GM23338 (cell line): ENCODE measurements around the gene SPTBN4. TPM values are rescaled to one million over a fixed set of nuclear protein-coding genes. Genes with fewer than 3 reads are reported as not detected.

Source experiments
- ATAC-seq: fragments of 200-7000 bp; cut with Tn5 transposase; 3 replicates; pipeline ENCODE4 v1.9.1; 2020
- DNase-seq: peaks from one replicate; pipeline ENCODE4 v3.0.0-alpha.2; 2015; ENCODE audit warnings: low spot score
- H2AFZ ChIP-seq: fragments of 200-600 bp; sonication (generic); 2 replicates; pipeline ENCODE4 v1.8.0; 2016; ENCODE audit warnings: antibody characterized with exemption, mild to moderate bottlenecking, moderate library complexity
- H3F3A ChIP-seq: fragments of 200-600 bp; sonication (generic); replicated peaks from 2 replicates; pipeline ENCODE4 v1.8.0; 2017; ENCODE audit warnings: antibody characterized with exemption, mixed run types, low read depth
- H3K27ac ChIP-seq: fragments of 200-600 bp; sonication (generic); 2 replicates; pipeline ENCODE4 v1.6.1; 2016; ENCODE audit warnings: low read depth
- H3K27me3 ChIP-seq: fragments of 200-600 bp; sonication (generic); 2 replicates; pipeline ENCODE4 v1.8.0; 2016; ENCODE audit warnings: mild to moderate bottlenecking, mixed run types, moderate library complexity; ENCODE audit not compliant: insufficient read depth
- H3K36me3 ChIP-seq: fragments of 200-600 bp; sonication (generic); 2 replicates; pipeline ENCODE4 v1.8.0; 2016; ENCODE audit warnings: mild to moderate bottlenecking; ENCODE audit not compliant: insufficient read depth
- H3K4me1 ChIP-seq: fragments of 200-600 bp; sonication (generic); 2 replicates; pipeline ENCODE4 v1.8.0; 2016; ENCODE audit warnings: mild to moderate bottlenecking, moderate library complexity; ENCODE audit not compliant: insufficient read depth
- H3K4me2 ChIP-seq: fragments of 200-600 bp; sonication (generic); 2 replicates; pipeline ENCODE4 v1.7.1; 2017; ENCODE audit warnings: mixed run types
- H3K4me3 ChIP-seq: fragments of 200-600 bp; sonication (generic); 2 replicates; pipeline ENCODE4 v1.6.1; 2016; ENCODE audit warnings: mixed run types
- H3K79me2 ChIP-seq: fragments of 200-600 bp; sonication (generic); replicated peaks from 2 replicates; pipeline ENCODE4 v1.8.0; 2017; ENCODE audit warnings: mild to moderate bottlenecking; ENCODE audit not compliant: insufficient read depth
- H3K9me2 ChIP-seq: fragments of 200-600 bp; sonication (generic); 2 replicates; pipeline ENCODE4 v1.8.0; 2017; ENCODE audit not compliant: insufficient read depth
- H4K20me1 ChIP-seq: fragments of 200-600 bp; sonication (generic); replicated peaks from 2 replicates; pipeline ENCODE4 v1.8.0; 2017; ENCODE audit warnings: mild to moderate bottlenecking; ENCODE audit not compliant: insufficient read depth
- H3K27ac Mint-ChIP-seq: 2 replicates; pipeline ENCODE4 v1.8.0; 2020; ENCODE audit warnings: inconsistent platforms, mild to moderate bottlenecking, moderate library complexity, mixed read lengths
- H3K27me3 Mint-ChIP-seq: 3 replicates; pipeline ENCODE4 v1.8.0; 2022; ENCODE audit warnings: low read depth, mild to moderate bottlenecking, moderate library complexity, mixed read lengths, inconsistent platforms; ENCODE audit not compliant: insufficient read depth, poor library complexity
- H3K36me3 Mint-ChIP-seq: 3 replicates; pipeline ENCODE4 v1.8.0; 2021; ENCODE audit warnings: low read depth, mild to moderate bottlenecking, inconsistent platforms, moderate library complexity, mixed read lengths
- H3K4me1 Mint-ChIP-seq: 3 replicates; pipeline ENCODE4 v1.8.0; 2020; ENCODE audit warnings: mild to moderate bottlenecking, inconsistent platforms, mixed read lengths
- H3K4me3 Mint-ChIP-seq: 3 replicates; pipeline ENCODE4 v1.8.0; 2021; ENCODE audit warnings: moderate library complexity, mild to moderate bottlenecking, inconsistent platforms, mixed read lengths
- H3K9me3 Mint-ChIP-seq: 3 replicates; pipeline ENCODE4 v1.8.0; 2020; ENCODE audit warnings: moderate library complexity, mild to moderate bottlenecking, inconsistent platforms, mixed read lengths
- CREB1 ChIP-seq: fragments of 250-450 bp; sonication (Bioruptor Pico); IDR thresholded peaks from 2 replicates; pipeline ENCODE4 v1.5.0; 2020; ENCODE audit warnings: low read depth, mild to moderate bottlenecking, moderate library complexity
- EZH2 ChIP-seq: fragments of 200-600 bp; sonication (generic); IDR thresholded peaks from one replicate; pipeline ENCODE4 v1.8.0; 2017; ENCODE audit warnings: antibody characterized with exemption, mild to moderate bottlenecking, low read depth; ENCODE audit not compliant: unreplicated experiment
- EZH2phosphoT487 ChIP-seq: fragments of 200-600 bp; sonication (generic); IDR thresholded peaks from one replicate; pipeline ENCODE4 v1.8.1; 2018; ENCODE audit warnings: antibody characterized with exemption; ENCODE audit not compliant: unreplicated experiment
- NANOG ChIP-seq: IDR thresholded peaks from 2 replicates; pipeline ENCODE4 v1.6.1; 2016; ENCODE audit warnings: antibody characterized with exemption, borderline replicate concordance
- POLR2AphosphoS5 ChIP-seq: IDR thresholded peaks from 2 replicates; pipeline ENCODE4 v1.6.1; 2016; ENCODE audit warnings: antibody characterized with exemption, low read depth
- ZNF114 ChIP-seq: fragments of 250-450 bp; sonication (Bioruptor Pico); IDR thresholded peaks from 2 replicates; pipeline ENCODE4 v1.5.0; 2020; ENCODE audit warnings: mild to moderate bottlenecking, moderate library complexity
- ZNF331 ChIP-seq: fragments of 250-450 bp; sonication (Bioruptor Pico); IDR thresholded peaks from 2 replicates; pipeline ENCODE4 v1.5.0; 2020; ENCODE audit warnings: low read depth, mild to moderate bottlenecking, moderate library complexity
- ZNF462 ChIP-seq: fragments of 250-450 bp; sonication (Bioruptor Pico); IDR thresholded peaks from 2 replicates; pipeline ENCODE4 v1.5.0; 2020; ENCODE audit warnings: mild to moderate bottlenecking, moderate library complexity
- polyA plus RNA-seq: library from polyadenylated mRNA; unstranded; fragments of >200 nt; fragmentation: Nextera tagmentation; extraction: Ambion mirVana; gene quantifications from 2 replicates; pipeline ENCODE4 v1.2.1, GENCODE V29; 2016
- total RNA-seq: library from RNA; depleted of rRNA; stranded (reverse); fragments of >200 nt; shearing (Covaris generic); gene quantifications from 2 replicates; pipeline ENCODE4 v1.2.3, GENCODE V29; 2014
- TF ChIP-seq, protein P1 (sequence below): IDR thresholded peaks from one replicate; pipeline ENCODE4 v1.6.1; 2018; ENCODE audit warnings: antibody characterized with exemption; ENCODE audit not compliant: unreplicated experiment

The SPTBN4 gene
- total and polyA plus RNA-seq, 2 experiments from 2014 or later: 1.6 to 2.3 TPM

DNA sequence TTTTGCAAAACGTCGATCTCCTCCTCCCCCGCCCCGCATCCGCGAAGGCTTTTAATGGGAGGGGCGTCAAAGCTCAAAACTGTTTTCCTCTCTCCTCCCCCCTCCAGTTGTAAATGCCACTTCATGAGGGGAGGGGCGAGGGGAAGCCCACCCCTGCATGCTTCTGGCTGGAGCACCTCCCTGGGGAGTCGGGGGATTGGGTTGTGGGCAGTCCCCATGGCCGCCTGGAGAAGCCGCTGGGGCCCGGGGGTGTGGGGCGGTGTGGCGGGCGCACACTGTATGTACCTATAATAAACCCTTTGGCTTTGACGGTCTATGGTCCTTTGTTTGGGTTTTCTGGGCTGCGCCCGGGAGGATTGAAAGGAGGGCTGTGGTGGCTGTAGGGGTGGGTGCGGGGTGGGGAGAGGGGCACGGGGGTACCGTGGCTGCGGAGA, 109.4 kb downstream of the SPTBN4 start:
- Histone ChIP-seq H3K9me2 (peaks cover 6% of the 10 kb centered on the region), H2AFZ (peak overlapping the region; percentile 95), H3K36me3 (0 out of 2 replicates have a peak, but pooled peaks cover 8% of the 10 kb centered on the region), H3K4me2 (peak overlapping the region; percentile 98), H3K79me2 (no peaks in the 10 kb centered on the region), H4K20me1 (peaks cover 10% of the 10 kb centered on the region; the same call in 1 of the 2 replicates), H3K4me1 (peaks cover 4% of the 10 kb centered on the region), H3K27me3 (no peaks in the 10 kb centered on the region), H3K27ac (no peak overlapping the region), H3K4me3 (peak overlapping the region; percentile 96), H3F3A (peaks cover 4% of the 10 kb centered on the region; the same call in 1 of the 2 replicates)
- ATAC-seq (peak; percentile 44), DNase-seq (peak; percentile 67)
- Mint-ChIP-seq H3K27me3 (peaks cover 7% of the 10 kb centered on the region), H3K4me1 (peaks cover 22% of the 10 kb centered on the region), H3K4me3 (peak overlapping the region; percentile 91), H3K9me3 (peaks cover 3% of the 10 kb centered on the region; the same call in 2 of the 3 replicates), H3K36me3 (peaks cover 16% of the 10 kb centered on the region), H3K27ac (peak overlapping the region; percentile 78; the same call in 1 of the 2 replicates)
- TF ChIP-seq POLR2AphosphoS5: peak; percentile 42
- no peak for TF ChIP-seq ZNF114 (CRISPR knock-in tag)

DNA sequence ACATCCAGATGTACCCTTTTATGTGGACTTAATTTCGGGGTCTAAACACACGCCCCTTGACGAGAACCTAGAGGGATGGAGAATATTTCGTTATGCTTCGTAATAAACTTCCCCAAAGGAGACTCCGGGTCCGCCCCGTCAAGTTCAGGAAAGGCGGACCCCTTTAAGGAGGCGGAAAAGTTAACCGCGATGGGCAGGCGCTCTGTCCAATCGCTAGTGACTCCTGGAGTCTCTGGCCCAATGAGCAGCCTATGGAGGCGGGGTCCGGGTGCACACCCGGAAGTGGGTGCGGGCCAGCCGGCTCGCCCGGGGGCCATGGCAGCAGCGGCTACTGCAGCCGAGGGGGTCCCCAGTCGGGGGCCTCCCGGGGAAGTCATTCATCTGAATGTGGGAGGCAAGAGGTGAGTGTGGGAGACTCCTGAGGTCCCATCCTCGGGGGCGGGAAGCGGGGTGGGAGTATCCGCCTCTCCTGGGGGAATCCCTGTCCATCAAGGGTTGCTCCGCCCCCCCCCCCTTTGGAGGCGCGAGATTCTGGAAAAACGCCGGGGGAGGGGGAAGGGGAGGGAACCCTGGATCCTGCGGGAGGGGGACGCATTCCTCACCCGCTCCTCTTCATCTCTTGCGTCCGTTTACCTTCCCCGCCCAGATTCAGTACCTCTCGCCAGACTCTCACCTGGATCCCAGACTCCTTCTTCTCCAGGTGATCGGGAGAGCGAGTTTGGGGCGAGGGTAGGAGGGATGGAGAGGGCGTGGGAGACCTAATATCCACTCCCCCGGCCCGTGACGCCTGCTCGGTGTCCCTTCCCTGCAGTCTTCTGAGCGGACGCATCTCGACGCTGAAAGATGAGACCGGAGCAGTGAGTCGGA, 110.0 kb downstream of the SPTBN4 start, which contains the start of gene SHKBP1:
Gene SHKBP1, plus strand, starts transcription at position 289 of the 867 bp plus-strand sequence. Its CDS starts 27 bp downstream, at position 316.
- H3K27me3 ChIP-seq: no peaks in the 10 kb centered on the region
- H3K4me3 ChIP-seq: peak within 1 kb of the TSS; percentile 96
- H3K4me3 Mint-ChIP-seq: peak within 1 kb of the TSS; percentile 91
- H3F3A ChIP-seq: peaks cover 4% of the 10 kb centered on the region; the same call in 1 of the 2 replicates
- ATAC-seq: peak; percentile 90
- peak within 1 kb of the TSS; percentile 78 for H3K27ac Mint-ChIP-seq
- H3K4me2 ChIP-seq: peak within 1 kb of the TSS; percentile 98
- peaks cover 7% of the 10 kb centered on the region for H3K27me3 Mint-ChIP-seq
- DNase-seq: peak; percentile 98
- TF ChIP-seq EZH2: no peak
- no peak for TF ChIP-seq ZNF114 (CRISPR knock-in tag)
- TF ChIP-seq EZH2phosphoT487: no peak
- TF ChIP-seq, protein P1, sequence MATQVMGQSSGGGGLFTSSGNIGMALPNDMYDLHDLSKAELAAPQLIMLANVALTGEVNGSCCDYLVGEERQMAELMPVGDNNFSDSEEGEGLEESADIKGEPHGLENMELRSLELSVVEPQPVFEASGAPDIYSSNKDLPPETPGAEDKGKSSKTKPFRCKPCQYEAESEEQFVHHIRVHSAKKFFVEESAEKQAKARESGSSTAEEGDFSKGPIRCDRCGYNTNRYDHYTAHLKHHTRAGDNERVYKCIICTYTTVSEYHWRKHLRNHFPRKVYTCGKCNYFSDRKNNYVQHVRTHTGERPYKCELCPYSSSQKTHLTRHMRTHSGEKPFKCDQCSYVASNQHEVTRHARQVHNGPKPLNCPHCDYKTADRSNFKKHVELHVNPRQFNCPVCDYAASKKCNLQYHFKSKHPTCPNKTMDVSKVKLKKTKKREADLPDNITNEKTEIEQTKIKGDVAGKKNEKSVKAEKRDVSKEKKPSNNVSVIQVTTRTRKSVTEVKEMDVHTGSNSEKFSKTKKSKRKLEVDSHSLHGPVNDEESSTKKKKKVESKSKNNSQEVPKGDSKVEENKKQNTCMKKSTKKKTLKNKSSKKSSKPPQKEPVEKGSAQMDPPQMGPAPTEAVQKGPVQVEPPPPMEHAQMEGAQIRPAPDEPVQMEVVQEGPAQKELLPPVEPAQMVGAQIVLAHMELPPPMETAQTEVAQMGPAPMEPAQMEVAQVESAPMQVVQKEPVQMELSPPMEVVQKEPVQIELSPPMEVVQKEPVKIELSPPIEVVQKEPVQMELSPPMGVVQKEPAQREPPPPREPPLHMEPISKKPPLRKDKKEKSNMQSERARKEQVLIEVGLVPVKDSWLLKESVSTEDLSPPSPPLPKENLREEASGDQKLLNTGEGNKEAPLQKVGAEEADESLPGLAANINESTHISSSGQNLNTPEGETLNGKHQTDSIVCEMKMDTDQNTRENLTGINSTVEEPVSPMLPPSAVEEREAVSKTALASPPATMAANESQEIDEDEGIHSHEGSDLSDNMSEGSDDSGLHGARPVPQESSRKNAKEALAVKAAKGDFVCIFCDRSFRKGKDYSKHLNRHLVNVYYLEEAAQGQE: no peak
- no peak for TF ChIP-seq ZNF462
- TF ChIP-seq CREB1 (CRISPR knock-in tag): no peak
- TF ChIP-seq NANOG: no peak
- peak; percentile 69 for TF ChIP-seq POLR2AphosphoS5
- TF ChIP-seq ZNF331 (CRISPR knock-in tag): no peak
- H3K9me2 ChIP-seq: no peaks in the 10 kb centered on the region
- peaks cover 3% of the 10 kb centered on the region; the same call in 2 of the 3 replicates for H3K9me3 Mint-ChIP-seq
- peak within 1 kb of the TSS; percentile 87 for H3K27ac ChIP-seq
- H3K4me1 Mint-ChIP-seq: peaks cover 22% of the 10 kb centered on the region
- peaks cover 10% of the 10 kb centered on the region; the same call in 1 of the 2 replicates for H4K20me1 ChIP-seq
- peaks cover 22% of the 10 kb centered on the region for H3K36me3 Mint-ChIP-seq
- H2AFZ ChIP-seq: peak within 1 kb of the TSS; percentile 95
- no peaks in the 10 kb centered on the region for H3K79me2 ChIP-seq
- H3K36me3 ChIP-seq: 0 out of 2 replicates have a peak, but pooled peaks cover 11% of the 10 kb centered on the region
- H3K4me1 ChIP-seq: peaks cover 4% of the 10 kb centered on the region
